Retinal pigment epithelial cell (primary cell): Measurements from ENCODE around the gene HP1BP3.

Source experiments
- DNase-seq: peaks from one replicate; pipeline ENCODE4 v3.0.0-alpha.2; 2010; ENCODE audit warnings: low read depth
- H3K4me3 ChIP-seq: 2 replicates; pipeline ENCODE4 v1.5.1; 2011; ENCODE audit warnings: mild to moderate bottlenecking, low read length, control low read depth, moderate library complexity
- CTCF ChIP-seq: conservative IDR thresholded peaks from 2 replicates; pipeline ENCODE4 v1.5.1; 2011; ENCODE audit warnings: low read depth, low read length, control low read depth, inconsistent platforms

The HP1BP3 gene

GRCh38 chr1:20710469-20711284 lies 76.4 kb downstream of the HP1BP3 start:
- no peak for TF ChIP-seq CTCF
- DNase-seq: no peak

GRCh38 chr1:20709868-20710267 lies 77.2 kb downstream of the HP1BP3 start:
- no peak for TF ChIP-seq CTCF
- H3K4me3 ChIP-seq: no peak overlapping the region
- DNase-seq: no peak

More at GRCh38 chr1:20710469-20711284, 76.4 kb downstream of the HP1BP3 start:
- no peak overlapping the region for H3K4me3 ChIP-seq

GRCh38 chr1:20708891-20709290 lies 78.2 kb downstream of the HP1BP3 start:
- no peak for DNase-seq
- no peak overlapping the region for H3K4me3 ChIP-seq
- TF ChIP-seq CTCF: no peak

- DNase-seq: no peak
- TF ChIP-seq CTCF: no peak
- no peak overlapping the region for H3K4me3 ChIP-seq
Measured at GRCh38 chr1:20708057-20708456, 79.0 kb downstream of the HP1BP3 start.

GRCh38 chr1:20706841-20707240 lies 80.3 kb downstream of the HP1BP3 start:
- TF ChIP-seq CTCF: no peak
- no peak overlapping the region for H3K4me3 ChIP-seq
- DNase-seq: no peak

- no peak overlapping the region for H3K4me3 ChIP-seq
- DNase-seq: no peak
- no peak for TF ChIP-seq CTCF
Measured at GRCh38 chr1:20705203-20705755, 81.8 kb downstream of the HP1BP3 start.
